GM18868 (cell line): Measurements from ENCODE around the gene ZIC4.

ENCODE experiments used
- ATAC-seq: cut with Tn5 transposase; IDR thresholded peaks from one replicate; pipeline ENCODE4 v1.9.1; 2021; ENCODE audit warnings: mild to moderate bottlenecking, moderate library complexity; ENCODE audit not compliant: unreplicated experiment

The ZIC4 gene

GRCh38 chr3:147356145-147356908 is 50.0 kb downstream of the ZIC4 start:
- no peak for ATAC-seq

- no peak for ATAC-seq
These were observed 50.6 kb downstream of the ZIC4 start for GRCh38 chr3:147355753-147356090.

- ATAC-seq: no peak
These were observed 51.1 kb downstream of the ZIC4 start for GRCh38 chr3:147355084-147355752.

- ATAC-seq: no peak
These were observed 51.7 kb downstream of the ZIC4 start for GRCh38 chr3:147354623-147355022.

- ATAC-seq: no peak
These were observed 55.0 kb downstream of the ZIC4 start for GRCh38 chr3:147351301-147351700.

- ATAC-seq: no peak
These were observed 57.4 kb downstream of the ZIC4 start for GRCh38 chr3:147348976-147349375.

- ATAC-seq: no peak
These were observed 62.4 kb downstream of the ZIC4 start for GRCh38 chr3:147343926-147344325.

- ATAC-seq: no peak
These were observed 64.6 kb downstream of the ZIC4 start for GRCh38 chr3:147341727-147342126.

- ATAC-seq: no peak
These were observed 69.6 kb downstream of the ZIC4 start for GRCh38 chr3:147336543-147337278.
